ENCODE results near the gene OSBPL10.

- TF ChIP-seq, protein P1, sequence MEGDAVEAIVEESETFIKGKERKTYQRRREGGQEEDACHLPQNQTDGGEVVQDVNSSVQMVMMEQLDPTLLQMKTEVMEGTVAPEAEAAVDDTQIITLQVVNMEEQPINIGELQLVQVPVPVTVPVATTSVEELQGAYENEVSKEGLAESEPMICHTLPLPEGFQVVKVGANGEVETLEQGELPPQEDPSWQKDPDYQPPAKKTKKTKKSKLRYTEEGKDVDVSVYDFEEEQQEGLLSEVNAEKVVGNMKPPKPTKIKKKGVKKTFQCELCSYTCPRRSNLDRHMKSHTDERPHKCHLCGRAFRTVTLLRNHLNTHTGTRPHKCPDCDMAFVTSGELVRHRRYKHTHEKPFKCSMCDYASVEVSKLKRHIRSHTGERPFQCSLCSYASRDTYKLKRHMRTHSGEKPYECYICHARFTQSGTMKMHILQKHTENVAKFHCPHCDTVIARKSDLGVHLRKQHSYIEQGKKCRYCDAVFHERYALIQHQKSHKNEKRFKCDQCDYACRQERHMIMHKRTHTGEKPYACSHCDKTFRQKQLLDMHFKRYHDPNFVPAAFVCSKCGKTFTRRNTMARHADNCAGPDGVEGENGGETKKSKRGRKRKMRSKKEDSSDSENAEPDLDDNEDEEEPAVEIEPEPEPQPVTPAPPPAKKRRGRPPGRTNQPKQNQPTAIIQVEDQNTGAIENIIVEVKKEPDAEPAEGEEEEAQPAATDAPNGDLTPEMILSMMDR (conservative IDR thresholded peaks at IDR 0.05; ENCODE audit: low read depth, low read length), result no peak
- no peak for TF ChIP-seq EZH2 (IDR thresholded peaks at IDR 0.05; ENCODE audit: borderline replicate concordance, low read depth, low read length, poor library complexity, severe bottlenecking)
Measured at GRCh38 chr3:31743331-31744089, 237.6 kb downstream of the OSBPL10 start.
